ENCODE results near the gene ABL2.

The ABL2 gene

GRCh38 chr1:179184403-179184802, 45.1 kb downstream of the ABL2 start:
- Histone ChIP-seq H3K4me1 (ENCODE audit: control insufficient read depth, insufficient read depth, low read depth, low read length) (peaks cover 3% of the 10 kb centered on the region), H2AK5ac (ENCODE audit: low read length, severe bottlenecking) (no peak overlapping the region), H3K4ac (ENCODE audit: low read depth in 1 of 2, low read length in 2 of 2) (no peak overlapping the region), H4K91ac (ENCODE audit: low read length) (no peak overlapping the region), H3K36me3 (ENCODE audit: control insufficient read depth in 1 of 2, insufficient read depth in 2 of 2, low read depth in 1 of 2, low read length in 2 of 2) (no peaks in the 10 kb centered on the region), H2BK5ac (ENCODE audit: low read depth, low read length, poor library complexity, severe bottlenecking) (no peak overlapping the region), H3K9ac (ENCODE audit: low read length) (no peak overlapping the region), H3K27me3 (ENCODE audit: control insufficient read depth in 1 of 2, insufficient read depth in 1 of 2, low read length in 2 of 2) (no peaks in the 10 kb centered on the region), H3K14ac (ENCODE audit: low read length in 2 of 2) (no peak overlapping the region), H3K18ac (ENCODE audit: low read depth in 1 of 2, low read length in 2 of 2) (no peak overlapping the region), H2AFZ (ENCODE audit: low read depth, low read length) (no peak overlapping the region), H3K4me3 (ENCODE audit: insufficient read depth in 1 of 2, low read depth in 1 of 2, low read length in 2 of 2) (no peak overlapping the region), H2BK12ac (ENCODE audit: low read length in 2 of 2) (no peak overlapping the region), H3K23ac (ENCODE audit: low read length in 2 of 2) (no peak overlapping the region), H2BK120ac (ENCODE audit: low read depth, low read length) (no peak overlapping the region), H3K27ac (ENCODE audit: low read length, poor library complexity, severe bottlenecking) (no peak overlapping the region), H2BK15ac (ENCODE audit: low read depth, poor library complexity, severe bottlenecking) (no peak overlapping the region), H3K9me3 (ENCODE audit: control insufficient read depth, low read length) (no peaks in the 10 kb centered on the region), H3K79me1 (replicated peaks; ENCODE audit: low read length, poor library complexity, severe bottlenecking) (peaks cover 21% of the 10 kb centered on the region), H4K8ac (ENCODE audit: low read length) (no peak overlapping the region), H3K4me2 (ENCODE audit: low read length, poor library complexity, severe bottlenecking) (no peak overlapping the region)
- WGBS: 100% methylated on average over 1 of the region's 1 CpG
- DNase-seq: no peak

- no peaks in the 10 kb centered on the region for H3K9me3 ChIP-seq (ENCODE audit: control insufficient read depth, low read length)
- H2AK5ac ChIP-seq (ENCODE audit: low read length, severe bottlenecking): no peak overlapping the region
- H2BK5ac ChIP-seq (ENCODE audit: low read depth, low read length, poor library complexity, severe bottlenecking): no peak overlapping the region
- no peak overlapping the region for H2BK15ac ChIP-seq (ENCODE audit: low read depth, poor library complexity, severe bottlenecking)
- WGBS: 96% methylated on average over 5 of the region's 5 CpGs
- no peak overlapping the region for H3K4ac ChIP-seq (ENCODE audit: low read depth in 1 of 2, low read length in 2 of 2)
- no peak overlapping the region for H3K14ac ChIP-seq (ENCODE audit: low read length in 2 of 2)
- H3K27me3 ChIP-seq (ENCODE audit: control insufficient read depth in 1 of 2, insufficient read depth in 1 of 2, low read length in 2 of 2): no peaks in the 10 kb centered on the region
- H3K9ac ChIP-seq (ENCODE audit: low read length): no peak overlapping the region
- H3K27ac ChIP-seq (ENCODE audit: low read length, poor library complexity, severe bottlenecking): no peak overlapping the region
- no peaks in the 10 kb centered on the region for H3K36me3 ChIP-seq (ENCODE audit: control insufficient read depth in 1 of 2, insufficient read depth in 2 of 2, low read depth in 1 of 2, low read length in 2 of 2)
- H4K8ac ChIP-seq (ENCODE audit: low read length): no peak overlapping the region
- no peak overlapping the region for H2BK12ac ChIP-seq (ENCODE audit: low read length in 2 of 2)
- no peak overlapping the region for H2AFZ ChIP-seq (ENCODE audit: low read depth, low read length)
- no peak for DNase-seq
- no peak overlapping the region for H3K18ac ChIP-seq (ENCODE audit: low read depth in 1 of 2, low read length in 2 of 2)
- no peak overlapping the region for H3K4me2 ChIP-seq (ENCODE audit: low read length, poor library complexity, severe bottlenecking)
- no peak overlapping the region for H3K4me3 ChIP-seq (ENCODE audit: insufficient read depth in 1 of 2, low read depth in 1 of 2, low read length in 2 of 2)
- no peak overlapping the region for H3K23ac ChIP-seq (ENCODE audit: low read length in 2 of 2)
- H4K91ac ChIP-seq (ENCODE audit: low read length): no peak overlapping the region
- peaks cover 21% of the 10 kb centered on the region for H3K79me1 ChIP-seq (replicated peaks; ENCODE audit: low read length, poor library complexity, severe bottlenecking)
- H2BK120ac ChIP-seq (ENCODE audit: low read depth, low read length): no peak overlapping the region
- H3K4me1 ChIP-seq (ENCODE audit: control insufficient read depth, insufficient read depth, low read depth, low read length): peaks cover 3% of the 10 kb centered on the region
Measured at GRCh38 chr1:179183857-179184256, 45.6 kb downstream of the ABL2 start.

GRCh38 chr1:179178950-179179349, 50.5 kb downstream of the ABL2 start:
- H3K9ac ChIP-seq (ENCODE audit: low read length): no peak overlapping the region
- H3K23ac ChIP-seq (ENCODE audit: low read length in 2 of 2): no peak overlapping the region
- H3K4me2 ChIP-seq (ENCODE audit: low read length, poor library complexity, severe bottlenecking): no peak overlapping the region
- H3K27ac ChIP-seq (ENCODE audit: low read length, poor library complexity, severe bottlenecking): no peak overlapping the region
- H3K36me3 ChIP-seq (ENCODE audit: control insufficient read depth in 1 of 2, insufficient read depth in 2 of 2, low read depth in 1 of 2, low read length in 2 of 2): no peaks in the 10 kb centered on the region
- no peaks in the 10 kb centered on the region for H3K9me3 ChIP-seq (ENCODE audit: control insufficient read depth, low read length)
- no peak overlapping the region for H2AK5ac ChIP-seq (ENCODE audit: low read length, severe bottlenecking)
- H3K18ac ChIP-seq (ENCODE audit: low read depth in 1 of 2, low read length in 2 of 2): no peak overlapping the region
- peaks cover 4% of the 10 kb centered on the region for H3K4me1 ChIP-seq (ENCODE audit: control insufficient read depth, insufficient read depth, low read depth, low read length)
- H2BK12ac ChIP-seq (ENCODE audit: low read length in 2 of 2): no peak overlapping the region
- no peak overlapping the region for H4K91ac ChIP-seq (ENCODE audit: low read length)
- no peak overlapping the region for H3K14ac ChIP-seq (ENCODE audit: low read length in 2 of 2)
- no peak overlapping the region for H3K4me3 ChIP-seq (ENCODE audit: insufficient read depth in 1 of 2, low read depth in 1 of 2, low read length in 2 of 2)
- H2BK5ac ChIP-seq (ENCODE audit: low read depth, low read length, poor library complexity, severe bottlenecking): no peak overlapping the region
- H2AFZ ChIP-seq (ENCODE audit: low read depth, low read length): no peak overlapping the region
- no peak overlapping the region for H2BK15ac ChIP-seq (ENCODE audit: low read depth, poor library complexity, severe bottlenecking)
- H3K27me3 ChIP-seq (ENCODE audit: control insufficient read depth in 1 of 2, insufficient read depth in 1 of 2, low read length in 2 of 2): no peaks in the 10 kb centered on the region
- WGBS: 0% methylated on average over 1 of the region's 1 CpG
- H3K4ac ChIP-seq (ENCODE audit: low read depth in 1 of 2, low read length in 2 of 2): no peak overlapping the region
- H2BK120ac ChIP-seq (ENCODE audit: low read depth, low read length): no peak overlapping the region
- peaks cover 20% of the 10 kb centered on the region for H3K79me1 ChIP-seq (replicated peaks; ENCODE audit: low read length, poor library complexity, severe bottlenecking)
- DNase-seq: peak; percentile 50
- H4K8ac ChIP-seq (ENCODE audit: low read length): no peak overlapping the region

- H2BK5ac ChIP-seq (ENCODE audit: low read depth, low read length, poor library complexity, severe bottlenecking): no peak overlapping the region
- H2AK5ac ChIP-seq (ENCODE audit: low read length, severe bottlenecking): no peak overlapping the region
- no peak overlapping the region for H3K4ac ChIP-seq (ENCODE audit: low read depth in 1 of 2, low read length in 2 of 2)
- H3K4me2 ChIP-seq (ENCODE audit: low read length, poor library complexity, severe bottlenecking): no peak overlapping the region
- H2BK15ac ChIP-seq (ENCODE audit: low read depth, poor library complexity, severe bottlenecking): no peak overlapping the region
- no peak overlapping the region for H3K14ac ChIP-seq (ENCODE audit: low read length in 2 of 2)
- H3K9ac ChIP-seq (ENCODE audit: low read length): no peak overlapping the region
- no peak overlapping the region for H2BK120ac ChIP-seq (ENCODE audit: low read depth, low read length)
- H2BK12ac ChIP-seq (ENCODE audit: low read length in 2 of 2): no peak overlapping the region
- peaks cover 17% of the 10 kb centered on the region for H3K79me1 ChIP-seq (replicated peaks; ENCODE audit: low read length, poor library complexity, severe bottlenecking)
- H3K27ac ChIP-seq (ENCODE audit: low read length, poor library complexity, severe bottlenecking): no peak overlapping the region
- H3K18ac ChIP-seq (ENCODE audit: low read depth in 1 of 2, low read length in 2 of 2): no peak overlapping the region
- peaks cover 4% of the 10 kb centered on the region for H3K4me1 ChIP-seq (ENCODE audit: control insufficient read depth, insufficient read depth, low read depth, low read length)
- no peak for DNase-seq
- H3K36me3 ChIP-seq (ENCODE audit: control insufficient read depth in 1 of 2, insufficient read depth in 2 of 2, low read depth in 1 of 2, low read length in 2 of 2): no peaks in the 10 kb centered on the region
- H3K27me3 ChIP-seq (ENCODE audit: control insufficient read depth in 1 of 2, insufficient read depth in 1 of 2, low read length in 2 of 2): no peaks in the 10 kb centered on the region
- 100% methylated on average over 3 of the region's 4 CpGs for WGBS
- H4K8ac ChIP-seq (ENCODE audit: low read length): no peak overlapping the region
- no peak overlapping the region for H3K4me3 ChIP-seq (ENCODE audit: insufficient read depth in 1 of 2, low read depth in 1 of 2, low read length in 2 of 2)
- no peak overlapping the region for H4K91ac ChIP-seq (ENCODE audit: low read length)
- no peaks in the 10 kb centered on the region for H3K9me3 ChIP-seq (ENCODE audit: control insufficient read depth, low read length)
- no peak overlapping the region for H3K23ac ChIP-seq (ENCODE audit: low read length in 2 of 2)
- H2AFZ ChIP-seq (ENCODE audit: low read depth, low read length): no peak overlapping the region
Measured at GRCh38 chr1:179178183-179178582, 51.3 kb downstream of the ABL2 start.
